Measurements from ENCODE around the gene SLC44A4. TPM values are rescaled to one million over a fixed set of nuclear protein-coding genes. Genes with fewer than 3 reads are reported as not detected.

SLC44A4 gene
- total and polyA plus RNA-seq, 3 donors from 2014 or later = 0.87 to 6.3 (median 1.2) TPM

GRCh38 chr6:31836474-31837368 lies 42.1 kb downstream of the SLC44A4 start:
- 21 to 33% methylated on average over 12 of the region's 12 CpGs for WGBS, 2 donors
- TF ChIP-seq POLR2A (IDR thresholded peaks at IDR 0.05) (no peak), CTCF (IDR thresholded peaks at IDR 0.05) (no peak)
- DNase-seq = no peak
- Histone ChIP-seq H3K27ac (peak overlapping the region; percentile 40 to 97), H3K4me1 (peaks cover 20% of the 10 kb centered on the region), H3K36me3 (ENCODE audit: low read depth, missing control alignments) (no peaks in the 10 kb centered on the region), H3K9me3 (no peaks in the 10 kb centered on the region), H3K4me3 (no peak overlapping the region), H3K27me3 (no peaks in the 10 kb centered on the region)
- intact Hi-C loops (cut with DNase I; ENCODE audit: low total_unique reads) = no loop called here

GRCh38 chr6:31836047-31836473 lies 42.7 kb downstream of the SLC44A4 start:
- intact Hi-C loops (cut with DNase I; ENCODE audit: low total_unique reads) = no loop called here
- H3K27me3 ChIP-seq = no peaks in the 10 kb centered on the region
- peak overlapping the region in 1 of 2 donors; percentile 89 for H3K4me3 ChIP-seq
- H3K36me3 ChIP-seq (ENCODE audit: low read depth, missing control alignments) = no peaks in the 10 kb centered on the region
- no peaks in the 10 kb centered on the region for H3K9me3 ChIP-seq
- H3K27ac ChIP-seq = peak overlapping the region; percentile 40 to 97
- DNase-seq = no peak
- TF ChIP-seq POLR2A (IDR thresholded peaks at IDR 0.05) = no peak
- no peak for TF ChIP-seq CTCF (IDR thresholded peaks at IDR 0.05)
- WGBS, 2 donors = 10 to 13% methylated on average over 14 of the region's 14 CpGs
- peaks cover 26% of the 10 kb centered on the region for H3K4me1 ChIP-seq

- peaks cover 27% of the 10 kb centered on the region for H3K4me1 ChIP-seq
- no peaks in the 10 kb centered on the region for H3K27me3 ChIP-seq
- H3K4me3 ChIP-seq = peak overlapping the region; percentile 89 to 93
- H3K9me3 ChIP-seq = no peaks in the 10 kb centered on the region
- 0% methylated on average over 46 to 59 of the region's 59 CpGs for WGBS, 2 donors
- H3K36me3 ChIP-seq (ENCODE audit: low read depth, missing control alignments) = no peaks in the 10 kb centered on the region
- TF ChIP-seq CTCF (IDR thresholded peaks at IDR 0.05) = peak in 1 of 3 experiments; percentile 7
- TF ChIP-seq POLR2A (IDR thresholded peaks at IDR 0.05) = no peak
- intact Hi-C loops (cut with DNase I; ENCODE audit: low total_unique reads) = loop anchor here (5.0 kb wide), 1 partner anchor 152 kb away; the partner anchor contains the start of gene LY6G5C
- H3K27ac ChIP-seq = peak overlapping the region; percentile 97 to 98
- peak; percentile 95 for DNase-seq
These were observed 44.2 kb downstream of the SLC44A4 start for GRCh38 chr6:31834367-31835250.

- H3K4me3 ChIP-seq = no peak overlapping the region
- intact Hi-C loops (cut with DNase I; ENCODE audit: low total_unique reads) = loop anchor here (5.0 kb wide), 1 partner anchor 149 kb away; the partner anchor contains the start of gene LY6G5C
- no peak for DNase-seq
- no peaks in the 10 kb centered on the region for H3K36me3 ChIP-seq (ENCODE audit: low read depth, missing control alignments)
- peaks cover 17% of the 10 kb centered on the region for H3K4me1 ChIP-seq
- no peaks in the 10 kb centered on the region for H3K27me3 ChIP-seq
- WGBS, 2 donors = 84 to 85% methylated on average over 15 of the region's 15 CpGs
- peak overlapping the region in 1 of 2 donors; percentile 14 for H3K27ac ChIP-seq
- no peaks in the 10 kb centered on the region for H3K9me3 ChIP-seq
- TF ChIP-seq CTCF (IDR thresholded peaks at IDR 0.05) (no peak), POLR2A (IDR thresholded peaks at IDR 0.05) (no peak)
These were observed 47.2 kb downstream of the SLC44A4 start for GRCh38 chr6:31831350-31832215.
